GM04503 (cell line): Measurements from ENCODE around the gene UBN2.

Experiments used
- DNase-seq: peaks from one replicate; pipeline ENCODE4 v3.0.0-alpha.2; 2012; ENCODE audit warnings: low read depth

Gene UBN2

GRCh38 chr7:139232377-139232717 is 1.3 kb downstream of the UBN2 start:
- no peak for DNase-seq

DNA sequence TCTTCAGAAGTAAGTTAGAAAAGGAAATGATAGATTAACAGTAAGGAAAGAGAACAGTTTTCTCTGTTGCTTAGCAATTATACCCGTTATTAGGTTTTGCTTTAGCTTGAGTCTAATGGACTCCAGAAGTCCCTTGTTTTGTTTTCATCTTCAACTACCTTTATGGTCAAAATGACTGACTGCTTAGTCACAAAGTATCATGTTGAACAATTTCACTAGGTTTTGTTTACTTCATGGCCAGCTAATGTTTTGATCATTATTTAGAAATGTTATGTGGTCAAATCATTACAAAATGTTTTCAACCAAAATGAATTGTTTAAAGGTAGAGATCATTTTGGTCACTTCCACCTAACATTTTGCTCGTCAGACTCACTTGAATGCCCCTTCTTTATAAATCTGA is 1.9 kb downstream of the UBN2 start:
- no peak for DNase-seq

DNA sequence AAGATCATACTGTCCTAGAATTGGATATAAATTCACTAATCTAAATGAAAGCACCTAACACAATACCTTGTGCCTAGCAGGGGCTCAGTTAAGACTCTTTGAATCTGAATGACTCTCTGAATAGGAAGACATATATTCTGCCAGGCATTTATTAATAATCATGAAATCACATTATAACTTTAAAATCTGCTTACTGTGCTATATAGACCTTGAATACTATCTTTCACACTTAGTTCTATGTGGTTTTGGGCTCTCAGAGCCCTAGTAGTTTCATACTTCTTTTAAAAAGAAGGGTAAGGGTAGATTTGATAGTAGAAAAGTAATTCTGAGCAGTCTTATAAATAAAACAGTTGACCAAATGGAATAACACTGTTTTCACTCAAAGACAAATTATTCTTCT is 10.2 kb downstream of the UBN2 start:
- no peak for DNase-seq

DNA sequence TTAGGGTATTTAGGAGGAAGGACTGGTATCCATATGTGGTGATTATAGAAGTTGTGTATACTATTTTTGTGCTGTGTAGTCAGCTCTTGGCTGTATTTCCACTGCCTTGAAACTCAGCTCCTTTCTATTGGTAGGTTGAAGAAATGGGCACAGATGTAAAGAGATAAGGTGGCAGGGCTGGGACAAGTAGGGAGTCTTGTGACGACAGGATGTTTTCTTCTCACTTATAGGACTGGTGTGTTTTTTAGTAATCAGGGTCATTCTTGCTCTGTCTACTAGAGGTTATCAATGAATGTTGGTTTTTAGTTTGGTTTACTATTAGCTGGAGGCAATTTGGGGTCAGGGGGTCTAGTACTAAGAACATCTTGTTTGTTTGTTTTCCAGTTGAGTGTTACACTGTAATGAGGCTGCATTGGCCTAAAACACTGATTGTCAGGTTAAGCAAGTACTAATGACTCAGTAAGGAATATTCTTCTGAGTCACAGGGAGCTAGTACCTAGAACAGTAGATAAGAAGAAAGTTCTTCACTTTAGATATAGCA is 11.8 kb downstream of the UBN2 start:
- DNase-seq: no peak

DNA sequence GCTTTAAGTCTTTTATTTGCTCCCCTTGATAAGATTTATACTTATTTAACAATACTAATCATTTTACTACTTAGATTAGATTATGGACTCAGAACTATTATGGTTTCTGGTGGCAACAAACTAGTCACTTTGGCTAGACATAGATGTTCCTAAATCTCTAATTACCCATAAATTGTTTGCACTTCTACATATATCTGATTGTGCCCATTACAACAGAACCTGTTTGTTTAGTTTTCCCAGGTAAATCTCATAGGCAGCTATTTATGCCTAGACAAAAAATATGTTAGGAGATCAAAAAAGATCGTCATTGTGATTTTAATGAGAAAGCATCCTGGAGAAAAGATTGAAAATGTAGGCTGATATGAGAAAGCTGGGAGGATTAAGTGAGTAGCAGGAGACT is 14.4 kb downstream of the UBN2 start:
- no peak for DNase-seq

DNA sequence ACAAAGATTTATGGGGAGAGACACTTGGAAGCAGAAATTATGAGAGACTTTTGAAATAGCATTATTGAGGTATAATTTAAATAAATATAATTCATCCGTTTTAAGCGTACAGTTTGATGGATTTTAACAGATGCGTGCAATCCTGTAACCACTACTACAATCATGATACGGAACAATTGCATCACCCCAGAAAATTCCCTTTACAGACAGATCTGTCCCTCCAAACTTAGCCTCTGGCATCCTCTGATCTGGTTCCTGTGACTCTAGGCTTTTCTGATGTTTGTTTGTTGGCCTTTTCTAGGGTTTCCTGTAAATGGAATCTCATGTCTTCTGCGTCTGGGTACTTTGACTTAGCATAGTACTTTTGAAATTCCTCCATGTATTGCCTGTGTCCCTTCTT is 15.5 kb downstream of the UBN2 start:
- DNase-seq: no peak

DNA sequence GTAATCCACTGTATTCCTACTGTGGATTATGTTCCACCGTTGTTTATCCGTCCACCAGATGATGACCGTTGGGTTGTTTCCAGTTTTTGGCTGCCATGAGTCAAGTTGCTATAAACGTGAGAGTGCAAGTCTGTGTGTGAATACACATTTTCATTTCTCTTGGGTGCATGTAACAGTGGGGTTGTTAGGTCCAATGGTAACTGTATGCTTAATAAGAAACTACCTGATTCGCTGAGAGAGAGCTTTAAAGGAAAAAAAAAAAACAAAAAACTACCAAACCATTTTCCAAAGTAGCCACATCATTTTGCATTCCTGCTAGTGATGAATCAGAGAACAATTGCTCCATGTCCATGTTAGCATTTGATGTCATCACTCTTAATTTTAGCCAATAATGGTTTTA is 15.9 kb downstream of the UBN2 start:
- no peak for DNase-seq

- no peak for DNase-seq
Measured at GRCh38 chr7:139249179-139249810, 18.3 kb downstream of the UBN2 start.

DNA sequence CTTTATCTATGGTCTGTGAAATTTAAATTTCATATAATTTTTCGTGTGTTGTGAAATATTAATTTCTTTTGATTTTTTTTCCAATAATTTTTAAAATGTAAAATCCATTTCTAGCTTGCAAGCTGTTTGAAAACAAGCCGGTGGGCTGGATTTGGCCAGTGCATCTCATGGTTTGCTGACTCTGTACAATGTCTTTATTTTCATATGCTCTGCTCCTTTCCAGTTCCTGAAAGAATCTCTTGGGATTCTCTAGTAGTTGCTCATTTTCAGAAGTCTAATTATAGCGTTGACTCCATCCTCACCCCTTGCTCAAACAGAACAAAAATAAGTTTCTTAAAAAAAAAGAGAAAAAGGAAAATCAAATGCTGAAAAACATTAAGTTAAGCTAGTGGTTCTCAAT is 21.4 kb downstream of the UBN2 start:
- DNase-seq: no peak

DNA sequence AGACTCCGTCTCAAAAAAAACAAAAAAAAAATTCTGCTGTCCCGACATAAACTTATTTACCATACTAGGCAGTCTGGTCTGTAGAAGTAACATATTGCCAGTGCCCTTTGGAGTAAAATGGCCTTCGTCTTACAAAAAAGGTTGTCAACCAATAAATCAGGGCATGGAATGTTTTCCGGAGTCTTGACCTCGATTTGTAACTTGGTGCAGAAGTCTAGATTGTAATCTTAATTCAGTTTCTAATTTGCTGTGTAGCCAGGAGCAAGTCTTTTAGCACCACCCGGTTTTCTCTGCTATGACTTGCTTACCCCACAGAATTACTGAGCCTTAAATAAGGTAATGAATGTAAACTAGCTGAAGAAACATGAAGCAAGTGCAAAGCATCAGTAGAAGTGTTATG is 23.2 kb downstream of the UBN2 start:
- no peak for DNase-seq

DNA sequence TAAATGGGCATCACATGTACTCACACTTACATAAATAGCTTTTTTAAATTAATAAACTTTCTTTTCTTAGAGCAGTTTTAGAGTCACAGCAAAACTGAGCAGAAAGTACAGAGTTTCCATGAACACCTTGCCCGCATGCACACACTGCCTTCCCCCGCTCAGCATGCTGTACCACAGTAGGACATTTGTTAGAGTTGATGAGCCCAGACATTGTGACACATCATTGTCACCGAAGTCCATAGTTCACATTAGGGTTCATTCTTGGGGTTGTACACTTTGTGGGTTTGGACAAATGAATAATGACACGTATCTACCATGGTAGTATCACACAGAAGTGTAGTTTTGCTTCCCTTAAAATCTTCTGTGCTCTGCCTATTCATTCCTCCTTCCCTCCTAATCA is 23.7 kb downstream of the UBN2 start:
- DNase-seq: no peak

DNA sequence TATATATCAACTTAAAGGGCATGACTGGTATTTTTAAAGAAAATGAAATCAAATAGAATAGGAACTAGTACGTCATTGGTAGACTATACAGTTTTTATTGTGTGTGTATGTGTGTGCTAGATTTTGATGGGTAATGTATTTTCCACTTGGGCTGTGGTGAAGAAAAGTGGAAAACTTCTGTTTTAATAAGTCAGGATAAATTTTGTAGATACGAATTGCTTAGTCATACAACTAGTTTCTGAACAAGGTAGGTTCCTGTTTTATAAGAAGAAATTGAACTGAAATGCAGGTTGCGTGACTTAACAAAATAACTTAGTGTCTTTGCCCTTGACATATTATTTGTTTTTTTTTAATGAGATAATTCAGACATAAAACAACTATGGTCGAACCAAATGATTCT is 24.3 kb downstream of the UBN2 start:
- no peak for DNase-seq

GRCh38 chr7:139259142-139259541 is 28.1 kb downstream of the UBN2 start:
- no peak for DNase-seq

DNA sequence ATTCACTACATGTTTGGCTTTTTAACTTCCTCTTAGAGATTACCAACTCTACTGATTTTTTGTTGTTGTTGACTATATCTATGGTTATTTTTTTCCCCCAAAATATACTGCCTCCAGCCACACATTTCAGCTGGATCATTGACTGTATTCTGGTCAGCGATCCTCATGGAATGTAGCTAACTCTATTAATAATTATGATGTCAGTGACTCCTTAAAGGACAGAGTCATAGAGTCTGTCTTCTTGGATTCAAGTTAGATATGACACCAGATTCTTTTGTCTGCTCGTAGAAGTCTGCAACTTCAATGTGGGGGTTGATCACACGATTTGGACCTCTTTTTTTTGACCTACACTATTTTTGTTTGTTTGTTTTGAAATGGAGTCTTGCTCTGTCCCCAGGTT is 33.2 kb downstream of the UBN2 start:
- DNase-seq: no peak

DNA sequence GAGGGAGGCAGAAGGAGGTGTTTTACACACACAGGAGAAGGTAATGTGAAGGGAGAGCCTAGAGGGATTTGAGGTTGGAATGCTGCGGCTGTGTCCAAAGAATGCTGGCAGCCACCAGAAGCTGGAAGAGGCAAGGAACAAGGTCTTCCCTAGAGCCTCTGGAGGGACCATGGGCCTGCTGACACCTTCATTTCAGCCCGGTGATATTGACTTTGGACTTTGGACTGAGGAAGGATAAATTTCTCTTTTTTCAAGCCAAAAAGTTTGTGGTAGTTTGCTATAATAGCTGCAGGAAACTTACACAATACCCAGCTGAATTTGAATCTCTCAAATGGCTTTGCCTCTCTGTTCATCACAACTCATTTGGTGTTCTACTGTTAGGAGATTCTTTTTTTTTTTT is 34.6 kb downstream of the UBN2 start:
- DNase-seq: no peak

DNA sequence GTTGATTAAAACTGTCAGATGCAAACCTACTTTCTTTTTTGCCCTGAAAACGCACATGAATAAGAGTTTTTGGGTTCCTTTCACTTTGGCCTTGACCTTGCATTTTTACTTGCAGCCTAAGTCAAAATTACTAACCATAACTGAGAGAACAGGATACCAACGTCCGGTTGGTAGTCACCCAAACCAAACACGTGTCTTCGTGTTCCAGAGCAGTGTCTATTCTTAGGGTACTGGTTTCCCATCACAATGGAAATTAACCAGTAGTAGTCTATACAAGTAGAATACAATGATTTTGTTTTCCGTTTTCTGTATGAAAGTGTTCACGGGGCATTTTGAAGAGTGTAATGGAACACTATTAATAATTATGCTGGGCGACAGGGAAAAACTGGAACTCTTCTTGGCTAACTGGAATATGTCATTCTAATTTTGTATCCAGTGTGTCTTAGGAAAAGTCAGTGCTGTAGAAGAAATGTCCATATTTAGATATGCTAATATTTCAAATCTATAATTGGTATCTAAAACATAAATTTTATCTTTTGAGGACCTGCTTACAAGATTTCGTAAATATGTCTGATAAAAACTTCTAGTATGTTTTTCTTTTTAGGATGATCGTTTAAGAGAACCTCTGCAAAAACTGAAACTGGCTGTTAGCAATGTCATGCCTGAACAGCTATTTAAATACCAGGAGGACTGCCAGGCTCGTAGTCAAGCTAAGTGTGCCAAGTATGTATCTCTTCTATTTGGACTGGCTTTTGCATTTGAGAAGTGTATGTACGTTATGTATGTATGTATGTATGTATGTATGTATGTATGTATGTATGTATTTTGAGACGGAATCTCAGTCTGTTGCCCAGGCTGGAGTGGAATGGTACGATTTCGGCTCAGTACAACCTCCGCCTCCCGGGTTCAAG is 40.9 kb downstream of the UBN2 start:
- DNase-seq: no peak

DNA sequence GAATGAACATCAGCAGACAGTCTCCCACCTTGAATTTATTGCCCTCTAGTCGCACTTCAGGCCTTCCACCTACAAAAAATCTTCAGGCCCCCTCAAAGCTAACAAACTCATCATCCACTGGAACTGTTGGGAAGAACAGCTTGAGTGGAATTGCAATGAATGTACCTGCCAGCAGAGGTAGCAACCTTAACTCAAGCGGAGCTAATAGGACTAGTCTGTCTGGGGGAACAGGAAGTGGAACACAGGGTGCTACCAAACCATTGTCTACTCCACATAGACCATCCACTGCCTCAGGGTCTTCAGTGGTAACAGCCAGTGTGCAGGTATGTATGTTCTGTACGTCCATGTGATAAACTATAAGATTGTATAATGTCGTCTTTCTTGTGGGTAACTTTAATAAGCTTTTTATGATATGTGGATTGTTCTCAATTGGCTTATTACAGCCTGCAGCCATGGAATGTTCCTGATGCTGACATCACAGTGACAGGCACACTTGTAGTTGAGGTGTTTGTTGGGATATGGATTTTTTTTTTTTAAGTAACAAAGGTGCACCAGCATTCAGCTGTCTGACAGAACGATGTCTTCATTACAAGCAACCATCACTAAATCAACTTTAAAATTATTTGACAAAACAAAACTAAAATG is 53.3 kb downstream of the UBN2 start:
- DNase-seq: no peak

DNA sequence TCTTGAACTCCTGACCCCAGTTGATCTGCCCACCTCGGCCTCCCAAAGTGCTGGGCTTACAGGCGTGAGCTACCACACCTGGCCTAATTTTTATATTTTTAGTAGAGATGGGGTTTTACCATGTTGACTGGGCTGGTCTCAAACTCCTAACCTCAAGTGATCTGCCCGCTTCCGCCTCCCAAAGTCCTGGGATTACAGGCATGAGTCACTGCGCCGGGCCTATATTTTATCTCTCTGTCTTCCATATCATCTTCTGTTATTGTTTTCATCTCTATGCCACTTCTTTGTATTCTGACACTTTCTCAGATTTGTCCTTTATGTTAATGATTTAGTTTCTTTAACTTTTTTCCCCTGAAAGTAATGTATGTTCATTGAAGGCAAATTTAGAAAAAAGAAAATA is 55.1 kb downstream of the UBN2 start:
- DNase-seq: no peak

GRCh38 chr7:139292821-139293220 is 61.8 kb downstream of the UBN2 start:
- no peak for DNase-seq

- no peak for DNase-seq
Measured at GRCh38 chr7:139293534-139293933, 62.5 kb downstream of the UBN2 start.

DNA sequence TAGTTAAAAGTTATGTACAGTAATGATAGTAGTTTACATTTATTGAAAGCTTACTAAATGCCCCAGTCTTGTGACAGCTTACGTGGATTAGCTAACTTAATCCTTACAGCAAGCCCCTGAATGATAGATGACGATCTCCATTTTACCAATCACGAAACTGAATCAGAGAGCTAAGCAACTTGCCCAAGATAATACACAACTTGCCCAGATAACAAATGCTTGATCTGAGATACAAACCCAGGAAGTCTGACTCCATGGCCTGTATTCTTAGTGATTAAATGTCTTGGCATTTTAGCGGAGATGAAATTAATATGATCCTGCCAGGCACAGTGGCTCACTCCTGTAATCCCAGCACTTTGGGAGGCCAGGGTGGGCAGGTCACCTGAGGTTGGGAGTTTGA is 63.2 kb downstream of the UBN2 start:
- DNase-seq: no peak

- no peak for DNase-seq
Measured at GRCh38 chr7:139294951-139295575, 64.0 kb downstream of the UBN2 start.

DNA sequence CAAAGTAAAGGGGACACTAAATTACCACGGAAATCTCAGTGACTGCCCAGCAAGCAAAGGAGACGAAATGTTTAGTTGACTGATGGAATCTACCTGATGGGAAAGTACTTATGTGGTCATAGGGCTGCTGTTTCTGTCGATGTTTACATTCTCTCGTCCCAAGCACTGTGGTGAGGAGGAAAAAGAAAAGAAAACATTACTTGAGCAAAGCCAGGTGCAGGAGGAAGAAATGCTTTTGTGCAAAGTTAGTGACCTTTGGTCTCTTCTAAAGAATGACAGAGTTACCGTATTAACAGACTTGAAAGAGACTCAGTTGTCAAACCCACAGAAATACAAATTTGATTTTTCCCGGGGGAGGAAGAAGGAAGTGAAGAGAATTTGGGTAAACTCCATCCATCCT is 66.8 kb downstream of the UBN2 start:
- DNase-seq: no peak
